Measurements from ENCODE around the gene SLC7A4. TPM values are rescaled to one million over a fixed set of nuclear protein-coding genes. Genes with fewer than 3 reads are reported as not detected.

Gene SLC7A4
- total RNA-seq, 3 donors from 2014 or later: 1.6 to 2.4 (median 2.0) TPM

DNA sequence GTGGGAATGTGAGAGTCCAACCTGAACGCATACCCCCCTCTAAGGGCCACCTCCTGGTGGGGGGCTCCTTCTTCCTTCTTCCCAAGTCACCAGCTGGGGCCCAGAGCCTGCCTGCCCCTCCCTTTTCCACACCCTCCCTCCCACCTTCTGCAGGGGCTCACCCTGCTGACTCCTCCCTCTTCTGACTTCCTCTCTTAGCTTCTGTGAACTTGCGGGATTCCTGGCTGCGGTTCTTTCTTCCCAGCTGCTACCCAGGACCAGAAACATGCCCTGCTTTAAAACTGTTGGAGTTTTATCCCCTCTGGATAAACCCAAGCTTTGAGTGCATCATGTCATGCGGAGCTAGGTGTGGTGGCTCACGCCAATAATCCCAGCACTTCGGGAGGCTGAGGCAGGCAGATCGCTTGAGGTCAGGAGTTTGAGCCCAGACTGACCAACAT, 23.5 kb upstream of the SLC7A4 start:
- no peaks in the 10 kb centered on the region for H3K36me3 ChIP-seq
- intact Hi-C loops (cut with DNase I; ENCODE audit: low total_unique reads): no loop called here
- DNase-seq (ENCODE audit: low spot score in 2 of 2): no peak
- TF ChIP-seq, protein P1, sequence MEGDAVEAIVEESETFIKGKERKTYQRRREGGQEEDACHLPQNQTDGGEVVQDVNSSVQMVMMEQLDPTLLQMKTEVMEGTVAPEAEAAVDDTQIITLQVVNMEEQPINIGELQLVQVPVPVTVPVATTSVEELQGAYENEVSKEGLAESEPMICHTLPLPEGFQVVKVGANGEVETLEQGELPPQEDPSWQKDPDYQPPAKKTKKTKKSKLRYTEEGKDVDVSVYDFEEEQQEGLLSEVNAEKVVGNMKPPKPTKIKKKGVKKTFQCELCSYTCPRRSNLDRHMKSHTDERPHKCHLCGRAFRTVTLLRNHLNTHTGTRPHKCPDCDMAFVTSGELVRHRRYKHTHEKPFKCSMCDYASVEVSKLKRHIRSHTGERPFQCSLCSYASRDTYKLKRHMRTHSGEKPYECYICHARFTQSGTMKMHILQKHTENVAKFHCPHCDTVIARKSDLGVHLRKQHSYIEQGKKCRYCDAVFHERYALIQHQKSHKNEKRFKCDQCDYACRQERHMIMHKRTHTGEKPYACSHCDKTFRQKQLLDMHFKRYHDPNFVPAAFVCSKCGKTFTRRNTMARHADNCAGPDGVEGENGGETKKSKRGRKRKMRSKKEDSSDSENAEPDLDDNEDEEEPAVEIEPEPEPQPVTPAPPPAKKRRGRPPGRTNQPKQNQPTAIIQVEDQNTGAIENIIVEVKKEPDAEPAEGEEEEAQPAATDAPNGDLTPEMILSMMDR (IDR thresholded peaks at IDR 0.05): no peak
- TF ChIP-seq POLR2AphosphoS5 (IDR thresholded peaks at IDR 0.05): no peak
- TF ChIP-seq POLR2A (IDR thresholded peaks at IDR 0.05): no peak
- H3K4me3 ChIP-seq: no peak overlapping the region
- H3K4me1 ChIP-seq: no peaks in the 10 kb centered on the region
- H3K9me3 ChIP-seq: no peaks in the 10 kb centered on the region
- no peaks in the 10 kb centered on the region for H3K27me3 ChIP-seq
- no peak overlapping the region for H3K27ac ChIP-seq

DNA sequence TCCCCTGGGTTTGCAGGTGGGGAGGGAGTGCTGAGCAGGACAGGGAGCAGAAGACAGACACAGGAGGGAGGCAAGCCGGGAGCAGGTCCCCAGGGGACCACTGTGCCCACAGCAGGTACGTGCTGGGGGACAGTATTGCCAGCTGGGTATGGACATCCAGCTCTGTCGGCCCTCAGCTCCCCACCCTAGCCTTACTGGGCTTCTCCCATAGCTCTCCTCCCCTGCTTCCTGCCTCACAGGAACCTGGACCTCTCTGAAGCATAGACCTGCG, 23.1 kb upstream of the SLC7A4 start:
- DNase-seq (ENCODE audit: low spot score in 2 of 2): no peak
- Histone ChIP-seq H3K4me3 (no peak overlapping the region), H3K27me3 (no peaks in the 10 kb centered on the region), H3K36me3 (no peaks in the 10 kb centered on the region), H3K27ac (no peak overlapping the region), H3K4me1 (no peaks in the 10 kb centered on the region), H3K9me3 (no peaks in the 10 kb centered on the region)
- TF ChIP-seq, protein P1 (IDR thresholded peaks at IDR 0.05): no peak
- no peak for TF ChIP-seq POLR2A (IDR thresholded peaks at IDR 0.05)
- no peak for TF ChIP-seq POLR2AphosphoS5 (IDR thresholded peaks at IDR 0.05)
- intact Hi-C loops (cut with DNase I; ENCODE audit: low total_unique reads): no loop called here

DNA sequence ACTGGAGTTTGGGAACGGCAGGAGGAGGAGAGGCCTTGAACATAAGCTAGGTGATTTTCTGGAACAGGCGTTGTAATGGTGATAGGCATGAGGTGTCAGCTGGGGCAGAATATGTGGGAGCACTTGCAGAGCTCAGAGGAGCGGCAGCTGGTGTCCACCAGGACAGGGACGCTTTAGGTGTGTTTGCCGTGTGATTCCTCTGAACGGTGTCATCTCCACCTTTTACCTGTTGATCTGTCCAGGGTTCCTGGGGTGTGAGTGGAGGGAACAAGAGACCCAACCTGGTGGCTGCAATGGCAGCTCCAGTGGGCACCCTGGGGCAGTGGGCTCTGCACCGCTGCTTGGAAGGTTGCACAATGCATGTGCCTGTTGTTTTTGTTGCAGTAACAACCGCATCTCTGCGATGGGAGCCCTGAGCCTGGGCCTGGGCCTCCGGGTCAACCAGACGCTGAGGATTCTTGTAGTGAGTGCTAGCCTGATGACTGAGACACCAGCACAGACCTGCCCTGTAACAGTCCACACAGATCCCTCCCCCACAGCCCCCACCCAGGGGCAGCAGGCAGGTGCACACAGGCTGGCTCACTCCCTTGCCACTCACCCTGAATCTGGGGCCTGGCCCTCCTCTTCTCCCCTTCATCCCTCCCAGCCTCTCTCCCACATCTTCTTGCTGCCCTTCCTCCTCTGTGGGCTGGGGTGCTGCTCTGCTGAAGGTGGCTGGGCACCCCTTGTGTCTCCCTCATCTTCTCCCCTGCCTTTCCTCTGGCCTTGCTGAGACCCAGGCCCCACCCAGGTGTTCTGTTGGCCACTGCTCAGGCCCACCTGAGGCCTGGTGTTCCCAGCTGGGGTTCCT, 22.6 kb upstream of the SLC7A4 start:
- DNase-seq (ENCODE audit: low spot score in 2 of 2): no peak
- TF ChIP-seq, protein P1 (IDR thresholded peaks at IDR 0.05): no peak
- TF ChIP-seq POLR2AphosphoS5 (IDR thresholded peaks at IDR 0.05): no peak
- no peak for TF ChIP-seq POLR2A (IDR thresholded peaks at IDR 0.05)
- no peaks in the 10 kb centered on the region for H3K36me3 ChIP-seq
- intact Hi-C loops (cut with DNase I; ENCODE audit: low total_unique reads): no loop called here
- no peaks in the 10 kb centered on the region for H3K9me3 ChIP-seq
- H3K4me3 ChIP-seq: no peak overlapping the region
- H3K4me1 ChIP-seq: no peaks in the 10 kb centered on the region
- no peaks in the 10 kb centered on the region for H3K27me3 ChIP-seq
- no peak overlapping the region for H3K27ac ChIP-seq

DNA sequence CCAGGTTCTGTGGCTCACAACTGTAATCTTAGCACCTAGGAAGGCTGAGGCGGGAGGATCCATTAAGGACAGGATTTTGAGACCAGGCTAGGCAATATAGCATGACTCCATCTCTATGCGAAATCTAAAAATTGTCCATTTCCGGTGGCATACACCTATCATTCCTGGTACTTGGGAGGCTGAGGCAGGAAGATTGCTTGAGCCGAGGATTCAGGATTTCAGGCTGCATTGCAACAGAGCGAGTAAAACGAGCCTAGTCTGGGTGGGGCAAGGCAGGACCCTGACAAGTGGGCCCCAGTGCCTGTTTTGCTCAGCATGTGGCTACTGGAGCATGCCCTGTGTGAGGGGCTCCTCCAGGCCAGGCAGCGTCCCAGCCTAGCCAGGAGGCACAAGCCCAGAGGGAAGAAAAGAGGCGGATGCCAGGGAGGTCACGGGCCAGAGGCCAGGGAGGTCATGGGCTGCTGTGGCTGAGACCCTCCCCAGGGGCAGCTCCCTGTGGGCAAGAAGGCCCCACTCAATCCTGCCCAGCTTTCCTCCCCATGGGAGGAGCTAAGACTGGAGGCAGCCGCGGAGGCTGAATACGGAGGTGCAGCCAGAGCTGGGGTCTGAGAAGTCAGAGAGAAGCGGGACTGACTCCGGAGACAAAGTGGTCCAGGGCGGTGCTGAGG, 21.8 kb upstream of the SLC7A4 start:
- Histone ChIP-seq H3K4me3 (no peak overlapping the region), H3K36me3 (no peaks in the 10 kb centered on the region), H3K4me1 (no peaks in the 10 kb centered on the region), H3K9me3 (no peaks in the 10 kb centered on the region), H3K27ac (no peak overlapping the region), H3K27me3 (no peaks in the 10 kb centered on the region)
- intact Hi-C loops (cut with DNase I; ENCODE audit: low total_unique reads): no loop called here
- TF ChIP-seq POLR2AphosphoS5 (IDR thresholded peaks at IDR 0.05) (no peak), POLR2A (IDR thresholded peaks at IDR 0.05) (no peak)
- TF ChIP-seq, protein P1 (IDR thresholded peaks at IDR 0.05): no peak
- DNase-seq (ENCODE audit: low spot score in 2 of 2): no peak

DNA sequence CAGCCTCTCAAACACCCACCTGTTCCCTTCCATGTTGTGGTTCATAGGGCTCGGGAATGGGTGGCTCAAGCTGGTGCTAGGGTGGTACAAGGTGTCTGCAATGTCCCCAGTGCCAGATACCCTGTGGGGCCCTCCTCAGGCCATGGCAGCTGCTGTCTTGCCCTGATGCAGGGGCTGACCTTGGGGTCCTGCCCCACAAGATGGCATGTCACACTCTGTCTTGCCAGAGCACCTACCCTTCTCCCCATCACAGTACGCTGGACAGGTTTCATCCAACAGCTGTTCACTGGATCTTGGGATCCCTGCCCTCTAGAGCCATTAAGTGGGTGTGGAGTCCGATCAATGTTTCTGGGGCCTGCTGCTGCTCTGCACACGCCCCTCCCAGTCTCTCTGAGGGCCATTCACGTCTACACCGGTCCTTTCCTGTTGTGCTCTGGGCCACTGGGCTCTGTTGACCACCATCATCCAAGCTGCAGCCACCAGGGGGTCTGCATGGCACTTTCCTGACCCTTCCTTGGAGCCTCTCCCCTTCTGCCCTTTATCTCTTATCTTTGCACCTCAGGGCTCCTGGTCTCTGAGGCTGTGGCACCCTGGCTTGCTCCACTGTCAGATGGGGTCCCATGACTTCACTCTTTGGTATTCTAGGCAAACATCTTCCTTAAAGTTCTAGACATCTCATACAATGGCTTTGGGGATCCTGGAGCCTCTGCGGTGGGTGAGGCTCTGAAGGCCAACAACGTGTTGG, 20.5 kb upstream of the SLC7A4 start:
- H3K4me1 ChIP-seq: no peaks in the 10 kb centered on the region
- H3K4me3 ChIP-seq: no peak overlapping the region
- TF ChIP-seq, protein P1 (IDR thresholded peaks at IDR 0.05): no peak
- no peak for TF ChIP-seq POLR2AphosphoS5 (IDR thresholded peaks at IDR 0.05)
- TF ChIP-seq POLR2A (IDR thresholded peaks at IDR 0.05): no peak
- no peaks in the 10 kb centered on the region for H3K27me3 ChIP-seq
- no peak overlapping the region for H3K27ac ChIP-seq
- H3K36me3 ChIP-seq: no peaks in the 10 kb centered on the region
- no peaks in the 10 kb centered on the region for H3K9me3 ChIP-seq
- no peak for DNase-seq (ENCODE audit: low spot score in 2 of 2)
- intact Hi-C loops (cut with DNase I; ENCODE audit: low total_unique reads): no loop called here
